ENCODE data around the gene EFNA1.

The EFNA1 gene

DNA sequence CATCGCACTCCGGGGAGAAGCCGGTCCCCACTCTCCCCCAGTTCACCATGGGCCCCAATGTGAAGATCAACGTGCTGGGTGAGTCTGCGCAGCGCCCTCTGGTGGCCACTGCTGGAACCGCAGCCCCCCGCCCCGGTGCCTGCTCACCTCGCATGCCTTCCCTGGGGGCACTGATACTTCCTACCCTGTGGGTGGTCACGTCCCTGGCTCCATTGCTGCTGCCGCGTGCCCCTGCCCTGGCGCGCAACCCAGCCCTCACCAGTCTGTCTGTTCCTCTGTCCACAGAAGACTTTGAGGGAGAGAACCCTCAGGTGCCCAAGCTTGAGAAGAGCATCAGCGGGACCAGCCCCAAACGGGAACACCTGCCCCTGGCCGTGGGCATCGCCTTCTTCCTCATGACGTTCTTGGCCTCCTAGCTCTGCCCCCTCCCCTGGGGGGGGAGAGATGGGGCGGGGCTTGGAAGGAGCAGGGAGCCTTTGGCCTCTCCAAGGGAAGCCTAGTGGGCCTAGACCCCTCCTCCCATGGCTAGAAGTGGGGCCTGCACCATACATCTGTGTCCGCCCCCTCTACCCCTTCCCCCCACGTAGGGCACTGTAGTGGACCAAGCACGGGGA, 41.4 kb upstream of the EFNA1 start:
- no peaks in the 10 kb centered on the region for H3K36me3 Mint-ChIP-seq
- H3K9me3 Mint-ChIP-seq: no peaks in the 10 kb centered on the region
- peak overlapping the region; percentile 91 for H3K27ac Mint-ChIP-seq
- peak overlapping the region; percentile 85 for H3K4me3 Mint-ChIP-seq
- ATAC-seq: peak; percentile 25
- peaks cover 47% of the 10 kb centered on the region for H3K4me1 Mint-ChIP-seq
- H3K27me3 Mint-ChIP-seq: peaks cover 30% of the 10 kb centered on the region

DNA sequence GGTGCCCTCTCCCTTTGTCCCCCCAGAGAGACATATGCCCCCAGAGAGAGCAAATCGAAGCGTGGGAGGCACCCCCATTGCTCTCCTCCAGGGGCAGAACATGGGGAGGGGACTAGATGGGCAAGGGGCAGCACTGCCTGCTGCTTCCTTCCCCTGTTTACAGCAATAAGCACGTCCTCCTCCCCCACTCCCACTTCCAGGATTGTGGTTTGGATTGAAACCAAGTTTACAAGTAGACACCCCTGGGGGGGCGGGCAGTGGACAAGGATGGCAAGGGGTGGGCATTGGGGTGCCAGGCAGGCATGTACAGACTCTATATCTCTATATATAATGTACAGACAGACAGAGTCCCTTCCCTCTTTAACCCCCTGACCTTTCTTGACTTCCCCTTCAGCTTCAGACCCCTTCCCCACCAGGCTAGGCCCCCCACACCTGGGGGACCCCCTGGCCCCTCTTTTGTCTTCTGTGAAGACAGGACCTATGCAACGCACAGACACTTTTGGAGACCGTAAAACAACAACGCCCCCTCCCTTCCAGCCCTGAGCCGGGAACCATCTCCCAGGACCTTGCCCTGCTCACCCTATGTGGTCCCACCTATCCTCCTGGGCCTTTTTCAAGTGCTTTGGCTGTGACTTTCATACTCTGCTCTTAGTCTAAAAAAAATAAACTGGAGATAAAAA, 40.7 kb upstream of the EFNA1 start:
- Mint-ChIP-seq H3K27ac (no peak overlapping the region), H3K36me3 (no peaks in the 10 kb centered on the region), H3K27me3 (peaks cover 22% of the 10 kb centered on the region), H3K9me3 (no peaks in the 10 kb centered on the region), H3K4me1 (peaks cover 45% of the 10 kb centered on the region), H3K4me3 (no peak overlapping the region)
- no peak for ATAC-seq

DNA sequence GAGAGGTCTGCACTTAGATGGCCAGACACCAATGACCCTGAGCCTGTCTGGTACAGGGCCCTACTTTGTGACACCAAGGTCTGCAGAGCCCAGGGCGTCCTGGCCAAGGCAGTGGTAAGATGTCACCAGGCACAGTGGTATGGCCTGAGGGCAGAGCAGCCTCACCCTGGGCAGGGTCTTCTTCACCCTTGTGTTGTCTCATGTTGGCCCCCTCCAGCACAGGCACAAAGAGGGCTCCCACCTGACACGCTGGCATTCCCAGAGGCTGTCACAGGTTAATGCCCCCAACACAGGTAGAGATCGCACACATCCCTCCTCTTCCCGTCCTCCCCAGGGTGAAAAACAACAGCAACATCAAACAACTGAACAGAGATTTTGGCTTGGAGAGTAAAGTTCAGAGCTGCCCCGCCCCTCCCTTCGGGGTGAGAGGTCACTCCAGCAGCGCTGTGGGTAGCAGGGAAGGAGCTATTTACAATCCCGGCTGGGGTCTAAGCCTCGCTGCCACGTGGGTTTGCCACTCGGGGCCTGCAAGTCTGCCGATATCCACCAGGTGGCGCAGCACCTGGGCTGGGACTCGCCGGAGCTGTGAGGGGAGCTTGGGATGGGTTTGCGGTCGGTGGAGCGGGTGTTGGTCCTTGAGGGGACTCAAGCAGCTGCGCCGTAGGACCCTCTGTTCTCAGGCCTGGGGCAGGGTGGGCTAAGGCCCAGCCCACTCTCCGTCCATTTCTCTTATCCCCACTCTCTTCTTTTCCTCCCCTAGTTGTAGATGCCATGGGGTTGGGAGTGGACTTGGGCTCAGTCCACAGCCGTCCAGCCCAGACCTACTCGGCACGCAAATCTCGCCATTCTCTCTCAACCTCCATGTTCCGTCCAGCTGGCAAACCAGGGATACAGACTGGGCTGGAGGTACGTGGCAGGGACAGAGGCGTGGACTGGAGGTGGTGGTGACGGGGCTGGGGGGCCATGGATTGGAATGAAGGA, 36.3 kb upstream of the EFNA1 start:
- no peak overlapping the region for H3K4me3 Mint-ChIP-seq

DNA sequence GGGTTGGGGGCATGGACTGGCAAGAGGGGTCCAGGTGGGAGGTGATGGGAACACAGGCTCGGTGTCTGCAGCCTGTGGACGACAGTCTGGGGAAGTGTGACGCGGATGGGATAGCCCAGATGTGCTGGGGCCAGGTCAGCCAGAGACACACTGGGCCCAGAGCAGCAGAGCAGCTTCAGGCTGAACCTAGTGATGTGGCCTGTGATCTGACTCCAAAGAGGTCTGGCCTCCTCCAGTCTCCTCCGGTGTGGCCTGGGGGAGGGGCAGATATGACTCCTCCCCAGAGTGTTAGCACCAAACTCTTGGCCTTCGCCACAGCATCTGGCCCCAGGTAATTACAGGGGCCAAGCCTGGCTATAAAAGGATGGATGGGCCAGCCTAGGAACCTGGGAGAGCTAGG, 35.5 kb upstream of the EFNA1 start:
- Mint-ChIP-seq H3K27ac (no peak overlapping the region), H3K9me3 (no peaks in the 10 kb centered on the region), H3K4me3 (no peak overlapping the region), H3K4me1 (peaks cover 15% of the 10 kb centered on the region), H3K36me3 (no peaks in the 10 kb centered on the region), H3K27me3 (peaks cover 8% of the 10 kb centered on the region)
- ATAC-seq: no peak

More for the DNA sequence above, 36.3 kb upstream of the EFNA1 start:
- ATAC-seq: peak; percentile 75
- Mint-ChIP-seq H3K4me1 (peaks cover 16% of the 10 kb centered on the region), H3K9me3 (no peaks in the 10 kb centered on the region), H3K27me3 (peaks cover 8% of the 10 kb centered on the region), H3K27ac (peak overlapping the region; percentile 36), H3K36me3 (no peaks in the 10 kb centered on the region)

DNA sequence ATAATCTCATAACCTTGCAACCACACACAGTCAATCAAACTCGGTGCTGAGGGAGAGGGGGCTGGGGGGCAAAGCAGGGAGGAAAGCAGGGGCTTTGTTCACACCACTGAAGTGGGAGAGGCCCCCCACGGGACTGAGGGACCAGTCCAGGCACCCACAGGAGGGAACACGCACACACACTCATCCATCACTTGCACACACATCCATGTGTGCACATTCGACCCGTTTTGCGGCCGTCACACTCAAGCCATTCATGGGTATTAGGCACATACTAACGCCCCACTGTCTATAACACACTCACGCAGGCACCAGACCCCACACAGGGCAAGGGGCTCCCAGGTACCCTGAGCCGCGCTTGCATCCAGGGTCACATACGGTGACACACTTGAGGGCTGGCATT, 35.0 kb upstream of the EFNA1 start:
- Mint-ChIP-seq H3K4me3 (no peak overlapping the region), H3K4me1 (peaks cover 15% of the 10 kb centered on the region), H3K9me3 (no peaks in the 10 kb centered on the region), H3K36me3 (no peaks in the 10 kb centered on the region), H3K27ac (no peak overlapping the region), H3K27me3 (peaks cover 8% of the 10 kb centered on the region)
- ATAC-seq: no peak

DNA sequence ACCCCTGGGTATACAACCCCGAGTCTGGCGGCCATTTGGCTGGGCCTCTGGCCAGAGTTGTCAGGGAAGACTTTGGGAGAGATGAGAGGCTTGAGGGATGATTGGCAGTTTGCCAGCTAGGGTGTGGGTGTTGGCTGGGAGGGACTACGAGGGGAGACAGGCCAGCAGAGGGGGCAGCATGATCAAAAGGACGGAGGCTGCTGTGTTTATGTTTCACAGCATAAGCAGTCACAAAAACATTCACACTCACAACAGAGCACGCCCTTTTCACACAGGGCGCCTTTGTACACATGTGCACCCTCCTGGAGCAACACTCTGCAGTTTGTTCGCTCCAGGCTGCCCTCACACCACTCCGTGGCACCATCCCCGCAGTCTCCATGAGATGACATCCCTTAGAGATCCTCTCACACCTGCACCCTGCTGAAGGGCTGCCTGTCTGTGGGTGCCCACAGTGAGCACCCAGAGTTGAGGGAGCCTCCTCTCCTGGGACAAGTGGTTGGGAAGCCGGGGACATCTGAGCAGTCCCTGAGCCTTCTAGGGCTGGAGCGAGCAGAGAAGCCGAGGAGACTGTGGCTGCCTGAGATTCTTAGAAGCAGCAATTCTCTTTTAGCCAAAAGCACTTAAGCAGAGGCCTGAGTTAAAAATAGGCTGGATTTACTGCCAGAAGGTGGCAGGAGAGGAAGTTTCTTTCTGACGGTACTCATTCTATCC, 33.6 kb upstream of the EFNA1 start:
- Mint-ChIP-seq H3K27me3 (peaks cover 8% of the 10 kb centered on the region), H3K4me1 (peaks cover 15% of the 10 kb centered on the region), H3K36me3 (no peaks in the 10 kb centered on the region), H3K27ac (no peak overlapping the region), H3K4me3 (no peak overlapping the region), H3K9me3 (no peaks in the 10 kb centered on the region)
- ATAC-seq: peak; percentile 34

DNA sequence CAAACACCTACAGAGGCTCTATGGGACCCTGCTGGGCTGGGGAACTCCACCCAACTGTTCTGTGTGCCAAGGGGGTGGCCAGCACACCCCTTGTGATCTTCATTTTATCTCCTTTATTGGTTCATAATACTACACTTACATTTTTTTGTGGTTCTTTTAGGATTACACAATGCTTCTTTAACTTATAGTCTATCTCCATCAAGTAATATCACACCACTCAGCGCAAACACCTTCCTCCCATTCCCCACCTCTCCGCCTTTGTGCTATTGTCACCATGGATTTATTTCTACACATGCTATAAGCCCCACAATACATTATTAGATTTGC, 33.1 kb upstream of the EFNA1 start:
- H3K9me3 Mint-ChIP-seq: no peaks in the 10 kb centered on the region

DNA sequence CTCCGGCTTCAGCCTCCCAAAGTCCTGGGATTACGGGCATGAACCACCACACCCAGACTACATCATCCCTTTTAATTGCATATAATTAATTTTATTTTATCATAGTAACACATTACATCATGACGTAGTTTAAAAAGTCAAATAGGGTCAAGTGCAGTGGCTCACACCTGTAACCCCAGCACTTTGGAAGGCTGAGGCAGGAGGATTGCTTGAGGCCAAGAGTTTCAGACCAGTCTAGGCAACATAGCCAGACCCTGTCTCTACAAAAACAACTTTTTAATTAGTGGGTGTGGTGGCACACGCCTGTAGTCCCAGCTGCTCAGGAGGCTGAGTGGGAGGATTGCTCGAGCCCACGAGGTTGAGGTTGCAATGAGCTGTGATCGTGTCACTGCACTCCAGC, 28.3 kb upstream of the EFNA1 start:
- H3K27ac Mint-ChIP-seq: no peak overlapping the region
- H3K4me3 Mint-ChIP-seq: no peak overlapping the region
- ATAC-seq: no peak
- H3K9me3 Mint-ChIP-seq: no peaks in the 10 kb centered on the region
- no peaks in the 10 kb centered on the region for H3K36me3 Mint-ChIP-seq
- peaks cover 8% of the 10 kb centered on the region for H3K27me3 Mint-ChIP-seq
- H3K4me1 Mint-ChIP-seq: peaks cover 1% of the 10 kb centered on the region

More for the DNA sequence above, 33.1 kb upstream of the EFNA1 start:
- Mint-ChIP-seq H3K4me1 (peaks cover 15% of the 10 kb centered on the region), H3K36me3 (no peaks in the 10 kb centered on the region), H3K4me3 (no peak overlapping the region), H3K27ac (no peak overlapping the region), H3K27me3 (peaks cover 8% of the 10 kb centered on the region)
- no peak for ATAC-seq

DNA sequence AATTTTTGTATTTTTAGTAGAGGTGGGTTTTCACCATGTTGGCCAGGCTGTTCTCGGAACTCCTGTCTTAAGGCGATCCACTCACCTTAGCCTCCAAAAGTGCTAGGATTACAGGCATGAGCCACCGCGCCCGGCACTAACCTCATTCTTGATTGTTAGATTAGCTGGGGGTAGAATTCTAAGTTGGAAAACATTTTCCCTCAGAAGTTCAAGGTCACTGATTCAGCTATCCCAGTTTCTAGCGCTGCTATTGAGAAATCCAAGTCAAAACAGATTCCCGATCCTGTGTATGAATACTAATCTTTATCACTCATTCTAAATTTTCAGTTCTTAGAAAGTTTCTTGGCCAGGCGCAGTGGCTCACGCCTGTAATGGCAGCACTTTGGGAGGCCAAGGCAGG, 24.4 kb upstream of the EFNA1 start:
- Mint-ChIP-seq H3K4me1 (no peaks in the 10 kb centered on the region), H3K27me3 (no peaks in the 10 kb centered on the region), H3K4me3 (no peak overlapping the region), H3K9me3 (no peaks in the 10 kb centered on the region), H3K27ac (no peak overlapping the region), H3K36me3 (no peaks in the 10 kb centered on the region)
- ATAC-seq: no peak

DNA sequence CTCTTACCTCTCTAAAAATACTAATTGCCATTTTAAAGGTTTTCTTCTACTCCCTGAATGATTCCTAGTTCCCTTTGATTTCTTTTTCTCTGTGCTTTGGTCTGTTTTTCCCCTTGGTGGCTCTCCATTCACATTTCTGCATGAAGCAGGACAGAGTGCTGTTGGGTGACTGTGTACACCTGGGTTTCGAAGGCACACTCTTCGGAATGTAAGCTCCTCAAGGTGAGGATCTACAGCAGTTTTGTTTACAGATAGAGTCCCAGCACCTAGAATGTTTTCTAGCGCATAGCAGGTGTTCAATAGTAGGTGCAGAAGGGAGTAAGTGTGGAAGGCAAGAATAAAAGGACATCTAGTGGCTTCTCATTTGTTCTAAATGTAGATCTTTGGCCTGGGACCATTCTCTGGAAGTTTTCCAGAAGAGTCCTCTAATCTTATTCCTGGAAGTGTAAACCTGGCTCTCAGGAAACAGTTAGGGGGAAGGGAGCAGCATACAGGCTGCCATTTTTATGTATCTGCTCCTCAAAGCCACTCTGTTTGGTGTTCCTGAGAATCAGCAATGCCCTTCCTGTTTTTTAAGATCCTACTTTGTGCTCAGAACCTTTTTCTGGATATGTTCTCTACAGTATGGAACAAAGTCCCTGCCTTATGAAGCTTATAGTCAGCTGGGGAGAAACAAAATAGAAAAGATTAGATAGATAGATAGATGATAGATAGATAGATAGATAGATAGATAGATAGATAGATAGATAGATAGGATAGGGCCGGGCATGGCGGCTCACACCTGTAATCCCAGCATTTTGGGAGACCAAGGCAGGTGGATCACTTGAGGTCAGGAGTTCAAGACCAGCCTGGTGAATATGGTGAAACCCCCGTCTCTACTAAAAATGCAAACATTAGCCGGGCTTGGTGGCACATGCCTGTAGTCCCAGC, 22.8 kb upstream of the EFNA1 start:
- H3K9me3 Mint-ChIP-seq: no peaks in the 10 kb centered on the region
- H3K27ac Mint-ChIP-seq: no peak overlapping the region
- peaks cover 6% of the 10 kb centered on the region for H3K27me3 Mint-ChIP-seq
- ATAC-seq: no peak
- H3K4me3 Mint-ChIP-seq: no peak overlapping the region
- no peaks in the 10 kb centered on the region for H3K36me3 Mint-ChIP-seq
- H3K4me1 Mint-ChIP-seq: no peaks in the 10 kb centered on the region

DNA sequence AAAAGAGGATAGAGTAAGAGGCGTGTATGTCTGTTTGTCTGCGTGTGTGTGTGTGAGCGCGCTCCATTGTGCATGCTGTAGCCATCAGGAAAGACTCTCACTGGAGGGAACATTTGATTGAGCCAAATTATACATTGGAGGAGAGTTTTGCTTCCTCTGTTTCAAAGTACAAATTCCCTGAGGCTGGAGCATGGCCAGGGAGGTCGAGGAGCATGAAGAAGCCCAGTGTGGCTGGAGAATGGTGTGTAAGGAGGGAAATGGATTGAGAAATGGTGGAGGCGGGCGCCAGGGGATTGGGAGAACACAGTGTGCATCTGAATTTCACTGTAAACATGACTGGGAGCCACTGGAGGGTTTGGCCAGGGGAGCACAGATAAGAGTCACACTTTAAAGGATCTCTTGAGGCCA, 22.1 kb upstream of the EFNA1 start:
- peaks cover 6% of the 10 kb centered on the region for H3K27me3 Mint-ChIP-seq
- no peak for ATAC-seq
- no peaks in the 10 kb centered on the region for H3K36me3 Mint-ChIP-seq
- no peak overlapping the region for H3K4me3 Mint-ChIP-seq
- no peaks in the 10 kb centered on the region for H3K4me1 Mint-ChIP-seq
- no peak overlapping the region for H3K27ac Mint-ChIP-seq
- no peaks in the 10 kb centered on the region for H3K9me3 Mint-ChIP-seq

DNA sequence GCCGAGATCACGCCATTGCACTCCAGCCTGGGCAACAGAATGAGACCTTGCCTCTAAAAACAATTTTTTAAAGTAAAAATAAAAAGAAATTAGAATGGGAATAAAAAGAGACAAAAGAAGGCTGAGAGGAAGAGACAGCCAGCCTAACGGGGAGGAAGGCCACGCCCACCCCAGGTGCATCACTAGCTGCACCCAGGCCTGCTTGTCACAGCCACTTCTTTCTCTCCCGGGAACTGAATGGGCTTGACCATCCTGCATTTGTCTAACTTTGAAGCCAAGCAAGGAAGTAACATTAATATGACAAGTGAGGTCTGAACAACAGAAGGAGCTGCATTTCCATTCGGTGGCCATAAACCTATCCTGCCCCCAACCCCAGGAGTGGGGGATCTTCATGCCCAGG, 20.8 kb upstream of the EFNA1 start:
- H3K27ac Mint-ChIP-seq: no peak overlapping the region
- H3K27me3 Mint-ChIP-seq: peaks cover 15% of the 10 kb centered on the region
- ATAC-seq: no peak
- no peaks in the 10 kb centered on the region for H3K36me3 Mint-ChIP-seq
- H3K9me3 Mint-ChIP-seq: no peaks in the 10 kb centered on the region
- H3K4me1 Mint-ChIP-seq: no peaks in the 10 kb centered on the region
- H3K4me3 Mint-ChIP-seq: no peak overlapping the region

DNA sequence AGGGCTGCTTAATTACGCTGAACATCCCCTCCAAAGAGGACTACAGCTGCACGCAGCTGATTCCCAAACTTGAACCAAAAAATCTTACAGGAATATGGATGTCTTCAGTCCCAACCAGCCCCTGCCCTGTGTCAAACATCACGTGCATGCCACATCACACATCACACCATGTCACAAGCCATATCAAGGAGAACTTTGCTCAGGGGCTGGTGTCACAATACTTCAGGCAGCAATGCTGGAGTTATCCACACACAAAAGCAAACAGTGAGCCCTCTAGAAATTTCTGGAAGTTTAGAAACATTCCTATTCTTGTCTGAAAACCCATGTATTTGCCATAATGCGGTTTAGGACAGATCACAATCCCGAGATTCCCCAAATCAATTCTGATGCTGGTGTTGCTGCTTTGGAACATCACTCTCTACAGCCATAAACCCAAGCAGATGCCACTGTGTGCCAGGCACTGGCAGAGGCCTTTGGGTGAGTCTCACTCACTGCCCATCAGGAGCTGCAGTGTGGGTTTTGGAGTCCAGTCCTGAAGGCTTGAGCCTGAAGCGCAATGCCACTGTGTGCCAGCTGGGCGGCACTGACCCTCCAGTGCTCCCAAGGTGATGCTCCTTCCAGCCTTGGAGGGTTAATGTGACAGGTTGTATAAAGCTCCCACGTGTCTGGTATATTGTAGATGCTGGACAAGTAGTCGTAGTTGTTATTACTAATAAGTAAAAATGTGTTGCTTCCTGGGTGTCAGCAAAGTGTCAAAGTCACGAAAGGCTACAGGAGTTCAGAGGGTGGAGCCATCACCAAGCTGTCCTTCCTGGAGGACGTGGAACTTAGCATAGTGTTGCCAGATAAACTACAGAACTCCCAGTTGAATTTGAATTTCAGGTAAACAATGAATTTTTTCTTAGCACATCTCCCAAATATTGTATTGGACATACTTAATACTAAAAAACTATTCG, 20.1 kb upstream of the EFNA1 start:
- peaks cover 20% of the 10 kb centered on the region for H3K27me3 Mint-ChIP-seq
- H3K36me3 Mint-ChIP-seq: no peaks in the 10 kb centered on the region
- no peak overlapping the region for H3K27ac Mint-ChIP-seq
- ATAC-seq: no peak
- H3K4me3 Mint-ChIP-seq: no peak overlapping the region
- no peaks in the 10 kb centered on the region for H3K4me1 Mint-ChIP-seq
- no peaks in the 10 kb centered on the region for H3K9me3 Mint-ChIP-seq
